ENCODE measurements around the gene ATG7.
"Not testable (repeated sequence)": the region's sequence is repeated elsewhere in the genome, so short reads cannot be mapped to it uniquely, and the experiment has no call there.

Gene ATG7

DNA sequence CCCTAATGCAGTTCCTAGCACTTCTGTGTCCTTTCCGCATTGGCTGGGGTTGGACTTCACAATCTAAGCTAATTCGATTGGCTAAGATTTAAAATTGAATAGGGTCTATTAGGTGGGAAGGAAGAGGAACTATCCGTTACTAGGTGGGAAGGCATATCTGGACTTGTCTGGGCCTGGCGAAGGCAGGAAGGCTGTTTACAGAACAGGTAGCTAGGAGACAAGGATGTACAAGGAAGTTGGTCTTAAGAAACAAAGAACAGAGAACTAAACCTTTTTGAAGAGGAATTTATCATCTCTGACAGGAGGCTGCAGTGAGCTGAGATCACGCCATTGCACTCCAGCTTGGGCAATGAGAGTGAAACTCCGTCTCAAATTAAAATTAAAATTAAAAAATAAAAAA lies 17.3 kb upstream of the ATG7 start:
- no peak for DNase-seq (ENCODE audit: low spot score)

GRCh38 chr3:11255537-11255936 lies 16.7 kb upstream of the ATG7 start:
- DNase-seq (ENCODE audit: low spot score) = not testable (repeated sequence)

- no peak for DNase-seq (ENCODE audit: low spot score)
Measured at GRCh38 chr3:11258958-11259357, 13.2 kb upstream of the ATG7 start.

- DNase-seq (ENCODE audit: low spot score) = no peak
Measured at GRCh38 chr3:11260460-11260859, 11.7 kb upstream of the ATG7 start.

DNA sequence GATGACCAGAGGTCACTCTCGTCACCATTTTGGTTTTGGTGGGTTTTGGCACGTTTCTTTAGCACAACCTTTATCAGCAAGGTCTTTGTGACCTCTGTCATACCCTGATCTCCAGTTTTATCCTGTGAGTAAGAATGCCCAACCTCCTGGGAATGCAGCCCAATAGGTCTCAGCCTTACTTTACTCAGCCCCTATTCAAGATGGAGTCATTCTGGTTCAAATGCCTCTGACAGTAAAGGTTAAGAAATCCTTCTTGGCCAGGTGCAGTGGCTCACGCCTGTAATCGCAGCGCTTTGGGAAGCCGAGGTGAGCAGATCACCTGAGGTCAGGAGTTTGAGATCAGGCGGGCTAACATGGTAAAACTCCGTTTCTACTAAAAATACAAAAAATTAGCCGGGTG lies 3.2 kb upstream of the ATG7 start:
- DNase-seq (ENCODE audit: low spot score) = no peak

DNA sequence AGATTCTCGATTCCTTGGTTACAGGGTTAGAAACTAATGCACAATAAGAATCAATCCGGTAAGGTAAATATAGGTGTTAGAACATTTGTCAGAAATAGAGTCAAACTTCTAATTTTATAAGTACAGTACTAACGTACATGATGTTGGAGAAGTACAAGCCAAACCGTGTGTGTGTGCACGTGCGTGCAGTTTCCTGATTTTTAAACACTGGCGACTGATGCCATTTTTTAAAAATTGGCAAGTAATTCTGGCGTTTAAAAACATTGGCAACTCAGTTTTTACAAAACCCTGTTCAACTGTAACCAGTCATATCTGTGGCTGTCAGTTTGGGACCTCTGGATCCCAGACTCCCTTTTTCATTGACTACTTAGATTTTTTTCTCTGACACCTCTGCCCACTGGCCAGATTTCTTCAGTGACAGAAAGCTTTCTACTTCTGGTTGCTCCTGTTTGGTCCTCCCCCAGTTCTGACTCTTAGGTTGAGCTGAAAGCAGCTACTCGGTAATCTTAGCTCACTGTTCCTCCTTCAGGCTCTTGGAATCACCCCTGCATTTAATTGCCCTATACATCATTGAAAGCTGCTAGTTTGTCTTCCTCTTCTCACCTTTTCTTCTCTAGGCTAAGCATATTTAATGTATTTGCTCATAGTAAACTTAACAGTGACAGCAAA lies 843 bp downstream of the ATG7 start:
- no peak for DNase-seq (ENCODE audit: low spot score)

DNA sequence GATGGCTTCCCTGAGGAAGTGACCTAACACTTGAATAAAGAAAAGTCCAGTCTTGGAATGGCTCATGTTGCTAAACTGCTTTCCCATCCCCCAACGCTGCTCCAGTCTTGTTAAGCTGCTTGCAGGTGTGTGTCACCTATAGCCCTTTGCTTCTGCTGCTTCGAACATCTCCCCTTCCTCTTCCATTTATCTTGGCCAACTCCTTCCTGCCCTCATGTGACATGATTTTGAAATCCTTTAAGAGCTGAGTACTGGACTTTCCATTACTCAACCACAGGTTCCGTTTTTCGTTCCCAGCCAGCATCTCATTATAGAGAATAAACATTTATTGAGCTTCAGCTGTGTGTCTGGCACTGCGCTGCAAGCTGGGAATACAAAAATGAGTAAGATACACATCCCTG lies 1.7 kb downstream of the ATG7 start:
- no peak for DNase-seq (ENCODE audit: low spot score)

- no peak for DNase-seq (ENCODE audit: low spot score)
Measured at GRCh38 chr3:11274566-11275142, 2.5 kb downstream of the ATG7 start.

- DNase-seq (ENCODE audit: low spot score) = no peak
Measured at GRCh38 chr3:11275926-11276325, 3.7 kb downstream of the ATG7 start.

DNA sequence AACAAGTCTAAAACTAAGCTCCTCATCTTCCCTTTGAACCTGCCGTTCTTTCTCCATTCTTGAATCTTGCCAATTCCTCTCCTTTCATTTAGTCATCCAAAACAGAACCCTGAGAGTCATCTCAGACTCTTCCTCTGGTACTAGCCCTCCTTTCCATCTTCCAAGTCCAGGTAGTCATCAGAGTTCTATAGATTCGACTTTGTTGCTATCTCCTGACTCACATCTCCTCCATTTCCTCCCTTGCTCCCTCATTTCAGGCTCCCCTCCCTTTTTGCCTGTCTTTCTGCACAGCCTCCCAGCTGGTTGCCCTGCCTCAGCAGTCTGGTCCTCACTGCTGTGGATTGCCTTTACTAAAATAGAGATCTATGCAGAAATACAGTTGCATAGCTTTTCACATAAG lies 4.7 kb downstream of the ATG7 start:
- DNase-seq (ENCODE audit: low spot score) = no peak

DNA sequence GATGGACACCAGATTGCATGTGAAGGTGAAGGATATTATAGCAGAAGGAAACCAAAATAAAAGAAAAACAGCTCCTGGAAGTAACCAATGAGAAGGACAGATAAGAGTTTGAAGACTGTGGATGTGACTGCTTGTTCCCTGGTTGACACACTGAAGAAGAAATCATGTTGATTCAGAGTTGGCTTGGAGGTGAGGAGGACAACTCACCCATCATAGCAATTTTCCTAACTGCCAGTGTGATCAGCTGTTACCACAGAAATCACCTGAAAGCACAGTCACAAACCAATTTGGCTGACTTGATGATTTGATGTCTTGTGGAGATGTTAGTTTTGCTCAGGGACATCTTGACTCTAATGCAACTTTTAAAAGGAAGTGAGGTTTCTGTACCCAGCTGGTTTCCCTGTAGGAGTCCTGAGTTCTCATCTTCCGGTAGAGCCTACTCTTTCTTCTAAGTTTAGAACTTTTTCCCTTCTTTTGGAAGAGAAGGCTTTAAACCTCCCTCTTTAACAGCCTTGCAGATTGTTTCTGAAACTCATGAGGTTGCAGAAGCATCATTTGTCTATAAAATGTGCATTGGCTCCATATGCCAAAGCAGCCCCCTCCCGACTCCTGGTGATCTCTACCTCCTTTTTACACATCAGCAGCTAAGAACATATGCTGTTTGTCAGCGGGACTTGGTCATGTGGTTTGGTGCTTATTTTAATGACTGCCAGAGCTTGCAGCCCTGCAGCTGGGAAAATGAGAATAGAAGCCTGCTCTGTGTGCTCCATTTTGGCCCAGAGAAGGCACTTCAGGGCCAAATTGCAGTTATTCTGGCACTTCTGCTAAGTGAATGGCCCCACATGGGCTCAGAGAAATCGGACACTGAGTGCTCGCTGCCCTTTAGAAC lies 10.3 kb downstream of the ATG7 start:
- DNase-seq (ENCODE audit: low spot score) = no peak

GRCh38 chr3:11283139-11283475 lies 10.9 kb downstream of the ATG7 start:
- DNase-seq (ENCODE audit: low spot score) = no peak

DNA sequence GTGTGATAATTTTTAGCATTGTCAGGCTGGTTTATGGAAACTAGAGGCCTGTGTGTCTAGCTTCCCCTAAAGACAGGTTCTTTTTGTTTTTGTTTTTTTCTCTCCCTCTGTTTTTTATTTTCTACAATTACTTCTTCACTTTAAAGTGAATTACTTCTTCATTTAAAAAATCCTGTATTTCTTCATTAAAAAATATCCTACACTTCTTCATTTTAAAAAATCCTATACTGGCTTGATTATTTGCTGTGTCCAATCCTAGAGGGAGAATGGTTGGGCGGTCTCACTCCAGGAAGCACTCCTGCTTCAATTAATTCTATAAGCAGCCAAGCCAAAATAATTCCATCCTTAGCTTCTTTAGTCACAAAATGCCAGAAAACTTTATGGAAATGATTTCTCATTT lies 11.8 kb downstream of the ATG7 start:
- no peak for DNase-seq (ENCODE audit: low spot score)

GRCh38 chr3:11285471-11285870 lies 13.3 kb downstream of the ATG7 start:
- no peak for DNase-seq (ENCODE audit: low spot score)

GRCh38 chr3:11287404-11287803 lies 15.2 kb downstream of the ATG7 start:
- no peak for DNase-seq (ENCODE audit: low spot score)

DNA sequence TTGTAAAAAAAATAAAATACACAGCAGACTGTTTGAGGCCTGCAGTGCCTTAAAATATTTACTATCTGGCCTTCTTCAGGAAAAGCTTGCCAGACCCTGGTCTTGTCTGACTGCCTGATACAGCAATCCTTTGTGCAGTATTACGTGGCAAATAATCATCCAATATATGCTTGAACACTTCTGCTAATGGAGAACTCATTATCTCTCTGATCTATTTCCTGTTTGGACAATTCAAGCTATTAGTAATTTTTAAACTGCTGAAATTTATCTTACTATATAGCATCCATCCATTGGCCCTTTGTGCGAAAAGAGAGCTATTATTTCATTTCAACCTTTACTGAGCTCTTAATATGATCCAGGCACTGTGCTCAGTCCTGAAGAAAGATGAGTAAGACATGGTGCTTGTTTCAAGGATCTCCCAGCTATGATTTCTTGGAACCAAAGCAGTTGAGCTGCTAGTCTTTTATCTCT lies 15.9 kb downstream of the ATG7 start:
- no peak for DNase-seq (ENCODE audit: low spot score)

GRCh38 chr3:11288786-11289637 lies 16.8 kb downstream of the ATG7 start:
- DNase-seq (ENCODE audit: low spot score) = no peak

- DNase-seq (ENCODE audit: low spot score) = no peak
Measured at GRCh38 chr3:11289864-11290263, 17.7 kb downstream of the ATG7 start.

GRCh38 chr3:11290743-11291680 lies 18.8 kb downstream of the ATG7 start:
- no peak for DNase-seq (ENCODE audit: low spot score)

- DNase-seq (ENCODE audit: low spot score) = no peak
Measured at GRCh38 chr3:11291808-11292207, 19.6 kb downstream of the ATG7 start.

- no peak for DNase-seq (ENCODE audit: low spot score)
Measured at GRCh38 chr3:11297126-11297525, 24.9 kb downstream of the ATG7 start.

Data from HuH-7.5 (cell line).